K562 (cell line): ENCODE results near the gene COQ10B. TPM values are rescaled to one million over a fixed set of nuclear protein-coding genes. Genes with fewer than 3 reads are reported as not detected.

Experiments
- ADNP ChIP-seq: fragments of 200-800 bp; sonication (Bioruptor generic); IDR thresholded peaks from 2 replicates; pipeline ENCODE4 v1.6.1; 2016; ENCODE audit warnings: missing genetic modification characterization, missing compliant biosample characterization
- ARHGAP35 ChIP-seq: fragments of 450-650 bp; IDR thresholded peaks from 2 replicates; pipeline ENCODE4 v1.6.1; 2018; ENCODE audit not compliant: partially characterized antibody
- ARID1B ChIP-seq: fragments of 450-650 bp; IDR thresholded peaks from 2 replicates; pipeline ENCODE4 v1.6.1; 2016; ENCODE audit warnings: antibody characterized with exemption, mild to moderate bottlenecking, inconsistent platforms
- ARNT ChIP-seq, 2 experiments: fragments of 450-650 bp; IDR thresholded peaks; 2 replicates each; pipeline ENCODE4 v1.6.1; 2016; ENCODE audit warnings: mild to moderate bottlenecking in 1 of 2
- BRD9 ChIP-seq: fragments of 450-650 bp; IDR thresholded peaks from 2 replicates; pipeline ENCODE4 v1.6.1; 2018; ENCODE audit warnings: low read depth; ENCODE audit not compliant: partially characterized antibody
- ESRRB ChIP-seq: fragments of 250-450 bp; sonication (Bioruptor Pico); IDR thresholded peaks from 2 replicates; pipeline ENCODE4 v1.5.0; 2020; ENCODE audit warnings: mild to moderate bottlenecking, moderate library complexity, borderline replicate concordance
- HMGN3 ChIP-seq: IDR thresholded peaks from 2 replicates; pipeline ENCODE4 v1.6.1; 2011; ENCODE audit warnings: borderline replicate concordance, low read depth, mild to moderate bottlenecking, mixed read lengths, low read length; ENCODE audit not compliant: insufficient read length; ENCODE audit errors: extremely low read depth
- MAZ ChIP-seq, 2 experiments: fragments of 450-650 bp in 1 of 2; sonication (generic) in 1 of 2; formaldehyde crosslinking; IDR thresholded peaks in 1 of 2; conservative IDR thresholded peaks in 1 of 2; 2 replicates each; pipeline versions ENCODE4 v1.4.0 to v1.5.0; 2020; ENCODE audit warnings: mild to moderate bottlenecking in 1 of 2, missing genetic modification reagents in 1 of 2
- MXI1 ChIP-seq: IDR thresholded peaks from 2 replicates; pipeline ENCODE4 v1.6.1; 2011; ENCODE audit warnings: low read depth, mild to moderate bottlenecking, improper control_type of control experiment, low read length
- NCOA6 ChIP-seq: fragments of 450-650 bp; IDR thresholded peaks from 2 replicates; pipeline ENCODE4 v1.6.1; 2017; ENCODE audit warnings: mild to moderate bottlenecking
- NCOR1 ChIP-seq: fragments of 450-650 bp; IDR thresholded peaks from 2 replicates; pipeline ENCODE4 v1.6.1; 2016; ENCODE audit warnings: mild to moderate bottlenecking, moderate library complexity
- PML ChIP-seq: IDR thresholded peaks from 2 replicates; pipeline ENCODE4 v1.6.1; 2012; ENCODE audit warnings: low read length, inconsistent platforms
- POLR2G ChIP-seq: fragments of 200-400 bp; formaldehyde crosslinking; IDR thresholded peaks from 2 replicates; pipeline ENCODE4 v1.6.1; 2017; ENCODE audit warnings: low read depth, mild to moderate bottlenecking, antibody characterized with exemption, low read length, moderate library complexity
- POLR2H ChIP-seq: IDR thresholded peaks from 2 replicates; pipeline ENCODE4 v1.6.1; 2016; ENCODE audit warnings: missing genetic modification characterization, low read depth, mild to moderate bottlenecking, control low read depth, missing compliant biosample characterization, moderate library complexity
- SMARCB1 ChIP-seq: IDR thresholded peaks from 2 replicates; pipeline ENCODE4 v1.6.1; 2011; ENCODE audit warnings: improper control_type of control experiment, low read depth; ENCODE audit not compliant: insufficient read length
- ZNF239 ChIP-seq: fragments of 250-450 bp; sonication (Bioruptor Pico); IDR thresholded peaks from 2 replicates; pipeline ENCODE4 v1.4.0; 2020; ENCODE audit warnings: mild to moderate bottlenecking
- ZNF408 ChIP-seq: fragments of 250-450 bp; sonication (Bioruptor Pico); IDR thresholded peaks from 2 replicates; pipeline ENCODE4 v1.4.0; 2020; ENCODE audit warnings: low read depth, mild to moderate bottlenecking, moderate library complexity
- polyA plus RNA-seq, 8 experiments: library from polyadenylated mRNA; depleted of rRNA in 4 of 8; stranded (reverse) in 5 of 8; unstranded in 3 of 8; fragments of >200 nt; fragmentation: Nextera tagmentation in 2 of 8; fragmentation: Illumina TruSeq in 1 of 8; extraction: Ambion mirVana in 2 of 8; extraction: Trizol in 1 of 8; gene quantifications; 2 replicates each; pipeline versions ENCODE4 v1.2.1 to v1.2.3, GENCODE V29; 2011 to 2014; ENCODE audit warnings: inconsistent platforms in 1 of 8, missing spikeins in 1 of 8
- total RNA-seq, 7 experiments: library from RNA; depleted of rRNA in 6 of 7; stranded (reverse); fragments of >200 nt in 6 of 7; fragmentation: Illumina TruSeq in 2 of 7; extraction: Trizol in 2 of 7; gene quantifications; 2 replicates each; pipeline versions ENCODE4 v1.2.1 to v1.2.3, GENCODE V29; 2011 to 2021; ENCODE audit warnings: low replicate concordance in 1 of 7
- TF ChIP-seq, protein P1 (sequence below), 3 experiments: fragments of 200-800 bp in 1 of 3; fragments of 250-450 bp in 1 of 3; fragments of 450-650 bp in 1 of 3; sonication (Bioruptor Pico) in 1 of 3; sonication (Bioruptor generic) in 1 of 3; formaldehyde crosslinking in 1 of 3; IDR thresholded peaks; 2 replicates each; pipeline versions ENCODE4 v1.6.1 to v1.8.0; 2016 to 2022; ENCODE audit warnings: mild to moderate bottlenecking in 2 of 3, missing genetic modification characterization in 2 of 3, missing compliant biosample characterization in 1 of 3, moderate library complexity in 1 of 3
- TF ChIP-seq, protein P2 (sequence below): fragments of 250-450 bp; sonication (Bioruptor Pico); IDR thresholded peaks from 2 replicates; pipeline ENCODE4 v1.8.0; 2021; ENCODE audit warnings: moderate library complexity, mild to moderate bottlenecking, inconsistent platforms
- TF ChIP-seq, protein P3 (sequence below): fragments of 450-650 bp; formaldehyde crosslinking; IDR thresholded peaks from 2 replicates; pipeline ENCODE4 v1.4.0; 2020; ENCODE audit warnings: mild to moderate bottlenecking, mixed read lengths

The COQ10B gene
- total and polyA plus RNA-seq, 9 of the 15 experiments (the other 6 are each of a cell fraction or from before 2014, with no cell fraction given), result 3.1 to 13.1 (median 7.7) TPM

DNA sequence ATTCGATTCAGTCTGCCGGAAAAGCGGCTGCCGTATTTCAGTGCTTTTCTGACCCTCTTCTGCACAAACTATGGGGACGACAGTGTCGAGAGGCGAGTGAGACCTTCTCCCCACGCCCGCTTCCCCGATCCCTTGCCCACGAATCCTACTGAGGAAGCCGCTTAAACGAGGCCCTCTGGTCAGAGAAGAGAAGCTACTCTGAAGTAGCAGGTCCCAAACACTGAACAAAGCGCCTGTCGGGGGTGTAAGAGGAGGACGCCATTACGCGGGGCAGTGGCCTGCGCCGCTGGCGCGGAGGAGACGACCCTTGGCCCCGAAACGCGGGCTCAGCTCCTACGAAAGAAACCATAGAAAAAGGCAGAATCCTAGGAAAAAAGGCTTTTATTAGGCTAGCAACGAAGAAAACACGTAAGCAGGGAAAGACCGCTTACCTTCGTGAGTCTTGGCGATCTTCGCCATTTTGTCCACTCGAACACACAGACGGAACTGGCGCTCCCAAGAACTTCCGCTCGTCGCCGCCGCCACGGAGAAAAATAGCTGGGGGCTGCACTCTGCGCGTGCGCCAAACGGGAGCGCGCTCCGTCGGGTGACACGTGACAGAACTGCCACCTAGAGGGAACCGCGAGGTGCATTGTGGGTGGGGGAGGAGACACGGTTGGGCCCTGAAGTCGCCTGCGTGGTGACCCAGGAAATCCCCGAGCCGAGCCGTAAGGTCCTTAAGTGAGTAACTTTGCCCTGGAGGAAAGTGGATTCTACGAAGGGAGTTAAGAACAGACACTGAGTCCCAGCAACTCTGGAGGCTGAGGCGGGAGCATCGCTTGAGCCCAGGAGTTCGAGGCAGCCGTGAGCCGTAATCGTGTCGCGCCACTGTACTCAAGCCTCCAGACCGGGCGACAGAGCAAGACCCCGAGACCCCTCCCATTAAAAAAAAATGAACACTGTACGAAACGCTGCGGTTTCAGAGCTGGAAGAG, 18.5 kb upstream of the COQ10B start, which contains the start of gene SF3B1 (continued):
- TF ChIP-seq, protein P1, sequence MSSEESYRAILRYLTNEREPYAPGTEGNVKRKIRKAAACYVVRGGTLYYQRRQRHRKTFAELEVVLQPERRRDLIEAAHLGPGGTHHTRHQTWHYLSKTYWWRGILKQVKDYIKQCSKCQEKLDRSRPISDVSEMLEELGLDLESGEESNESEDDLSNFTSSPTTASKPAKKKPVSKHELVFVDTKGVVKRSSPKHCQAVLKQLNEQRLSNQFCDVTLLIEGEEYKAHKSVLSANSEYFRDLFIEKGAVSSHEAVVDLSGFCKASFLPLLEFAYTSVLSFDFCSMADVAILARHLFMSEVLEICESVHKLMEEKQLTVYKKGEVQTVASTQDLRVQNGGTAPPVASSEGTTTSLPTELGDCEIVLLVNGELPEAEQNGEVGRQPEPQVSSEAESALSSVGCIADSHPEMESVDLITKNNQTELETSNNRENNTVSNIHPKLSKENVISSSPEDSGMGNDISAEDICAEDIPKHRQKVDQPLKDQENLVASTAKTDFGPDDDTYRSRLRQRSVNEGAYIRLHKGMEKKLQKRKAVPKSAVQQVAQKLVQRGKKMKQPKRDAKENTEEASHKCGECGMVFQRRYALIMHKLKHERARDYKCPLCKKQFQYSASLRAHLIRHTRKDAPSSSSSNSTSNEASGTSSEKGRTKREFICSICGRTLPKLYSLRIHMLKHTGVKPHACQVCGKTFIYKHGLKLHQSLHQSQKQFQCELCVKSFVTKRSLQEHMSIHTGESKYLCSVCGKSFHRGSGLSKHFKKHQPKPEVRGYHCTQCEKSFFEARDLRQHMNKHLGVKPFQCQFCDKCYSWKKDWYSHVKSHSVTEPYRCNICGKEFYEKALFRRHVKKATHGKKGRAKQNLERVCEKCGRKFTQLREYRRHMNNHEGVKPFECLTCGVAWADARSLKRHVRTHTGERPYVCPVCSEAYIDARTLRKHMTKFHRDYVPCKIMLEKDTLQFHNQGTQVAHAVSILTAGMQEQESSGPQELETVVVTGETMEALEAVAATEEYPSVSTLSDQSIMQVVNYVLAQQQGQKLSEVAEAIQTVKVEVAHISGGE (CRISPR knock-in tag; IDR thresholded peaks at IDR 0.05), result peak in 1 of 3 experiments; percentile 74; a peak in 2 of 6 replicates
- no peak for TF ChIP-seq ADNP (tag)
- TF ChIP-seq NCOA6, result no peak
- no peak for TF ChIP-seq NCOR1
- TF ChIP-seq ARID1B, result no peak
- TF ChIP-seq BRD9, result no peak
- no peak for TF ChIP-seq ARNT (IDR thresholded peaks at IDR 0.05)
- TF ChIP-seq, protein P2, sequence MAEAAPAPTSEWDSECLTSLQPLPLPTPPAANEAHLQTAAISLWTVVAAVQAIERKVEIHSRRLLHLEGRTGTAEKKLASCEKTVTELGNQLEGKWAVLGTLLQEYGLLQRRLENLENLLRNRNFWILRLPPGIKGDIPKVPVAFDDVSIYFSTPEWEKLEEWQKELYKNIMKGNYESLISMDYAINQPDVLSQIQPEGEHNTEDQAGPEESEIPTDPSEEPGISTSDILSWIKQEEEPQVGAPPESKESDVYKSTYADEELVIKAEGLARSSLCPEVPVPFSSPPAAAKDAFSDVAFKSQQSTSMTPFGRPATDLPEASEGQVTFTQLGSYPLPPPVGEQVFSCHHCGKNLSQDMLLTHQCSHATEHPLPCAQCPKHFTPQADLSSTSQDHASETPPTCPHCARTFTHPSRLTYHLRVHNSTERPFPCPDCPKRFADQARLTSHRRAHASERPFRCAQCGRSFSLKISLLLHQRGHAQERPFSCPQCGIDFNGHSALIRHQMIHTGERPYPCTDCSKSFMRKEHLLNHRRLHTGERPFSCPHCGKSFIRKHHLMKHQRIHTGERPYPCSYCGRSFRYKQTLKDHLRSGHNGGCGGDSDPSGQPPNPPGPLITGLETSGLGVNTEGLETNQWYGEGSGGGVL (CRISPR knock-in tag), result no peak
- no peak for TF ChIP-seq ESRRB (CRISPR knock-in tag)
- no peak for TF ChIP-seq MXI1
- TF ChIP-seq, protein P3, sequence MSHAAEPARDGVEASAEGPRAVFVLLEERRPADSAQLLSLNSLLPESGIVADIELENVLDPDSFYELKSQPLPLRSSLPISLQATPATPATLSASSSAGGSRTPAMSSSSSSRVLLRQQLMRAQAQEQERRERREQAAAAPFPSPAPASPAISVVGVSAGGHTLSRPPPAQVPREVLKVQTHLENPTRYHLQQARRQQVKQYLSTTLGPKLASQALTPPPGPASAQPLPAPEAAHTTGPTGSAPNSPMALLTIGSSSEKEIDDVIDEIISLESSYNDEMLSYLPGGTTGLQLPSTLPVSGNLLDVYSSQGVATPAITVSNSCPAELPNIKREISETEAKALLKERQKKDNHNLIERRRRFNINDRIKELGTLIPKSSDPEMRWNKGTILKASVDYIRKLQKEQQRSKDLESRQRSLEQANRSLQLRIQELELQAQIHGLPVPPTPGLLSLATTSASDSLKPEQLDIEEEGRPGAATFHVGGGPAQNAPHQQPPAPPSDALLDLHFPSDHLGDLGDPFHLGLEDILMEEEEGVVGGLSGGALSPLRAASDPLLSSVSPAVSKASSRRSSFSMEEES (CRISPR knock-in tag), result peak; percentile 95
- TF ChIP-seq SMARCB1, result no peak
- no peak for TF ChIP-seq ARHGAP35
- TF ChIP-seq ZNF239 (CRISPR knock-in tag), result no peak
- TF ChIP-seq POLR2G, result peak; percentile 87
- no peak for TF ChIP-seq ZNF408 (CRISPR knock-in tag)
- peak; percentile 86 for TF ChIP-seq HMGN3
- TF ChIP-seq MAZ (CRISPR knock-in tag; conservative IDR thresholded peaks at IDR 0.05 in 1 of 2, IDR thresholded peaks at IDR 0.05 in 1 of 2), result 0 out of 4 replicates have a peak, but pooled peaks of 1 of the 2 experiments have one; percentile 46
- peak; percentile 68 for TF ChIP-seq PML
- TF ChIP-seq POLR2H (tag), result peak; percentile 77
